Lower leg skin (tissue), 3 donors: ENCODE data around the gene TRDMT1.

Experiments used
- CTCF ChIP-seq, 3 donors: fragments of 450-650 bp; IDR thresholded peaks; one replicate each; pipeline ENCODE4 v1.5.1; 2016; ENCODE audit warnings: antibody characterized with exemption in 3 of 3, mild to moderate bottlenecking in 3 of 3, moderate library complexity in 2 of 3
- POLR2A ChIP-seq, 2 donors: fragments of 450-650 bp; IDR thresholded peaks; one replicate each; pipeline ENCODE4 v1.6.1; 2016 to 2017; ENCODE audit warnings: antibody characterized with exemption in 2 of 2, mild to moderate bottlenecking in 1 of 2, moderate library complexity in 1 of 2

- TF ChIP-seq CTCF (IDR thresholded peaks at IDR 0.05) (no peak), POLR2A (IDR thresholded peaks at IDR 0.05) (no peak)
Measured at GRCh38 chr10:17222329-17222728, 20.9 kb upstream of the TRDMT1 start.
